H7 (cell line): ENCODE data around the gene MOB3C. TPM values are rescaled to one million over a fixed set of nuclear protein-coding genes. Genes with fewer than 3 reads are reported as not detected.
"Not testable (repeated sequence)": the region's sequence is repeated elsewhere in the genome, so short reads cannot be mapped to it uniquely, and the experiment has no call there.

Experiments
- DNase-seq: peaks from one replicate; pipeline ENCODE4 v3.0.0; 2012
- H3K27me3 ChIP-seq: 2 replicates; pipeline ENCODE4 v1.6.0; 2011; ENCODE audit warnings: mild to moderate bottlenecking, low read length; ENCODE audit not compliant: control insufficient read depth, insufficient read depth
- H3K36me3 ChIP-seq: replicated peaks from 2 replicates; pipeline ENCODE4 v1.5.1; 2011; ENCODE audit warnings: low read length; ENCODE audit not compliant: control insufficient read depth, insufficient read depth
- H3K4me3 ChIP-seq: 2 replicates; pipeline ENCODE4 v1.5.1; 2011; ENCODE audit warnings: low read depth, mild to moderate bottlenecking, control low read depth, low read length, moderate library complexity; ENCODE audit not compliant: insufficient read depth
- total RNA-seq: library from RNA; depleted of rRNA; stranded (reverse); fragments of >200 nt; shearing (Covaris generic); gene quantifications from 2 replicates; pipeline ENCODE4 v1.2.3, GENCODE V29; 2014; rRNA removed

MOB3C gene
- total RNA-seq = 1.3 and 3.4 TPM in 2 replicates

- Histone ChIP-seq H3K27me3 (peaks cover 21% of the 10 kb centered on the region), H3K36me3 (no peaks in the 10 kb centered on the region)
- DNase-seq = peak; percentile 90
Measured at GRCh38 chr1:46616277-46617107, at the start of gene MOB3C. MOB3C (minus strand) TSS chr1:46616811; CDS start chr1:46613321, 3,490 bp downstream.

GRCh38 chr1:46665983-46666382 is 49.4 kb upstream of the MOB3C start:
- peak; percentile 51 for DNase-seq
- H3K4me3 ChIP-seq = no peak overlapping the region
- no peaks in the 10 kb centered on the region; the same call in 1 of the 2 replicates for H3K27me3 ChIP-seq
- peaks cover 6% of the 10 kb centered on the region; the same call in 1 of the 2 replicates for H3K36me3 ChIP-seq

More at GRCh38 chr1:46616277-46617107, at the start of gene MOB3C:
- H3K4me3 ChIP-seq = peak within 1 kb of the TSS; percentile 97

- not testable (repeated sequence) for H3K27me3 ChIP-seq, H3K36me3 ChIP-seq, DNase-seq, H3K4me3 ChIP-seq
Measured at GRCh38 chr1:46662919-46663318, 46.3 kb upstream of the MOB3C start.

GRCh38 chr1:46660116-46660515 is 43.5 kb upstream of the MOB3C start:
- DNase-seq, H3K27me3 ChIP-seq, H3K4me3 ChIP-seq, H3K36me3 ChIP-seq: not testable (repeated sequence)

GRCh38 chr1:46659307-46659870 is 42.8 kb upstream of the MOB3C start:
- no peak for DNase-seq
- Histone ChIP-seq H3K27me3 (no peaks in the 10 kb centered on the region), H3K4me3 (no peak overlapping the region), H3K36me3 (peaks cover 5% of the 10 kb centered on the region)

- DNase-seq = no peak
- Histone ChIP-seq H3K36me3 (peaks cover 4% of the 10 kb centered on the region), H3K27me3 (no peaks in the 10 kb centered on the region), H3K4me3 (no peak overlapping the region)
Measured at GRCh38 chr1:46657775-46658174, 41.2 kb upstream of the MOB3C start.

GRCh38 chr1:46656643-46657042 is 40.0 kb upstream of the MOB3C start:
- no peaks in the 10 kb centered on the region for H3K27me3 ChIP-seq
- H3K4me3 ChIP-seq = no peak overlapping the region
- peaks cover 4% of the 10 kb centered on the region for H3K36me3 ChIP-seq
- DNase-seq = no peak

- Histone ChIP-seq H3K4me3 (no peak overlapping the region), H3K27me3 (no peaks in the 10 kb centered on the region), H3K36me3 (peaks cover 4% of the 10 kb centered on the region)
- DNase-seq = no peak
Measured at GRCh38 chr1:46655848-46656247, 39.2 kb upstream of the MOB3C start.

GRCh38 chr1:46654698-46655097 is 38.1 kb upstream of the MOB3C start:
- H3K36me3 ChIP-seq, DNase-seq, H3K27me3 ChIP-seq, H3K4me3 ChIP-seq: not testable (repeated sequence)

GRCh38 chr1:46654012-46654411 is 37.4 kb upstream of the MOB3C start:
- Histone ChIP-seq H3K27me3 (no peaks in the 10 kb centered on the region), H3K4me3 (no peak overlapping the region), H3K36me3 (peaks cover 4% of the 10 kb centered on the region)
- DNase-seq = no peak

- peaks cover 4% of the 10 kb centered on the region for H3K36me3 ChIP-seq
- H3K27me3 ChIP-seq = no peaks in the 10 kb centered on the region
- no peak for DNase-seq
- H3K4me3 ChIP-seq = no peak overlapping the region
Measured at GRCh38 chr1:46653405-46653958, 36.9 kb upstream of the MOB3C start.

GRCh38 chr1:46652321-46653100 is 35.9 kb upstream of the MOB3C start:
- no peak for DNase-seq
- Histone ChIP-seq H3K36me3 (peaks cover 4% of the 10 kb centered on the region), H3K27me3 (no peaks in the 10 kb centered on the region), H3K4me3 (no peak overlapping the region)

- not testable (repeated sequence) for H3K36me3 ChIP-seq, H3K27me3 ChIP-seq, DNase-seq, H3K4me3 ChIP-seq
Measured at GRCh38 chr1:46651152-46651551, 34.5 kb upstream of the MOB3C start.

- no peak overlapping the region for H3K4me3 ChIP-seq
- peaks cover 2% of the 10 kb centered on the region; the same call in 1 of the 2 replicates for H3K36me3 ChIP-seq
- no peak for DNase-seq
- no peaks in the 10 kb centered on the region for H3K27me3 ChIP-seq
Measured at GRCh38 chr1:46650491-46650890, 33.9 kb upstream of the MOB3C start.
